NOMO-1 treated with dmso at 0.1 percent for 144 hours (cell line): ENCODE data around the gene TRIM33.

Source experiments
- DNase-seq: peaks from one replicate; lab custom pipeline; 2025; ENCODE audit not compliant: unreplicated experiment; lab: John Stamatoyannopoulos, UW

The TRIM33 gene

GRCh38 chr1:114359791-114360190, 151.2 kb downstream of the TRIM33 start:
- no peak for DNase-seq

GRCh38 chr1:114355240-114355639, 155.8 kb downstream of the TRIM33 start:
- DNase-seq, result no peak

- DNase-seq, result no peak
Observed at GRCh38 chr1:114353262-114353661, 157.7 kb downstream of the TRIM33 start.

GRCh38 chr1:114352797-114353196, 158.2 kb downstream of the TRIM33 start:
- no peak for DNase-seq

GRCh38 chr1:114350731-114351445, 160.1 kb downstream of the TRIM33 start:
- no peak for DNase-seq

- DNase-seq, result no peak
Observed at GRCh38 chr1:114349891-114350605, 161.0 kb downstream of the TRIM33 start.

- DNase-seq, result no peak
Observed at GRCh38 chr1:114347431-114348209, 163.4 kb downstream of the TRIM33 start.

- DNase-seq, result peak; percentile 89
Observed at GRCh38 chr1:114346480-114347029, 164.4 kb downstream of the TRIM33 start.

- no peak for DNase-seq
Observed at GRCh38 chr1:114345930-114346479, 165.0 kb downstream of the TRIM33 start.

GRCh38 chr1:114344656-114345055, 166.3 kb downstream of the TRIM33 start:
- DNase-seq, result no peak
